Tibial nerve (tissue), 4 donors: ENCODE data around the gene TMEM52B. TPM values are rescaled to one million over a fixed set of nuclear protein-coding genes. Genes with fewer than 3 reads are reported as not detected.

Source experiments
- DNase-seq, 2 donors: peaks; one replicate each; pipeline ENCODE4 v3.0.0-alpha.2; 2019; ENCODE audit warnings: low spot score in 2 of 2
- H3K27ac ChIP-seq, 4 donors: fragments of 200-600 bp; sonication (generic) in 3 of 4; one replicate each; pipeline ENCODE4 v1.5.1; 2017 to 2019; ENCODE audit warnings: mild to moderate bottlenecking in 1 of 4
- H3K27me3 ChIP-seq, 2 donors: fragments of 200-600 bp; sonication (generic) in 1 of 2; one replicate each; pipeline versions ENCODE4 v1.5.1 to v1.6.0; 2017 to 2019
- H3K36me3 ChIP-seq, 3 donors: fragments of 200-600 bp; sonication (generic); one replicate each; pipeline ENCODE4 v1.5.1; 2018 to 2019
- H3K4me1 ChIP-seq, 4 donors: fragments of 200-600 bp; sonication (generic) in 3 of 4; one replicate each; pipeline ENCODE4 v1.5.1; 2017 to 2019
- H3K4me3 ChIP-seq, 4 donors: fragments of 200-600 bp; sonication (generic) in 3 of 4; one replicate each; pipeline ENCODE4 v1.5.1; 2017 to 2019; ENCODE audit warnings: mild to moderate bottlenecking in 1 of 4, moderate library complexity in 1 of 4
- H3K9me3 ChIP-seq, 4 donors: fragments of 200-600 bp; sonication (generic) in 3 of 4; one replicate each; pipeline ENCODE4 v1.5.1; 2017 to 2019
- EP300 ChIP-seq, 2 donors: sonication (generic); formaldehyde crosslinking; IDR thresholded peaks; one replicate each; pipeline ENCODE4 v1.6.1; 2017; ENCODE audit warnings: antibody characterized with exemption in 2 of 2, mild to moderate bottlenecking in 1 of 2
- POLR2A ChIP-seq, 2 donors: fragments of 450-650 bp; IDR thresholded peaks; one replicate each; pipeline ENCODE4 v1.6.1; 2017; ENCODE audit warnings: antibody characterized with exemption in 2 of 2, mild to moderate bottlenecking in 2 of 2, moderate library complexity in 2 of 2
- WGBS, 2 donors: methylation state at CpG; one replicate each; pipeline ENCODE4 v1.1.5; 2018; 5-methylcytosine and 5-hydroxymethylcytosine counted together
- total RNA-seq, 4 donors: library from RNA; depleted of rRNA; stranded (reverse); fragments of >200 nt; gene quantifications; one replicate each; pipeline ENCODE4 v1.1.0, GENCODE V29; 2016
- TF ChIP-seq, protein P1 (sequence below), 5 experiments: fragments of 200-600 bp in 3 of 5; fragments of 450-650 bp in 2 of 5; sonication (generic) in 3 of 5; IDR thresholded peaks; one replicate each; pipeline ENCODE4 v1.5.1; 2016 to 2019; ENCODE audit warnings: antibody characterized with exemption in 5 of 5, mild to moderate bottlenecking in 3 of 5, moderate library complexity in 2 of 5

TMEM52B gene
- total RNA-seq, 4 donors from 2014 or later: 0.21 TPM; not detected in 3

GRCh38 chr12:10169104-10169503 is 9.7 kb upstream of the TMEM52B start:
- Histone ChIP-seq H3K4me3 (no peak overlapping the region), H3K36me3 (no peaks in the 10 kb centered on the region), H3K27me3 (no peaks in the 10 kb centered on the region), H3K9me3 (no peaks in the 10 kb centered on the region), H3K4me1 (peaks cover 0 to 5% (median 0%) of the 10 kb centered on the region in 4 donors), H3K27ac (no peak overlapping the region)
- WGBS, 2 donors: 62 to 70% methylated on average over 3 of the region's 3 CpGs
- no peak for DNase-seq
- no peak for TF ChIP-seq POLR2A (IDR thresholded peaks at IDR 0.05)
- TF ChIP-seq, protein P1, sequence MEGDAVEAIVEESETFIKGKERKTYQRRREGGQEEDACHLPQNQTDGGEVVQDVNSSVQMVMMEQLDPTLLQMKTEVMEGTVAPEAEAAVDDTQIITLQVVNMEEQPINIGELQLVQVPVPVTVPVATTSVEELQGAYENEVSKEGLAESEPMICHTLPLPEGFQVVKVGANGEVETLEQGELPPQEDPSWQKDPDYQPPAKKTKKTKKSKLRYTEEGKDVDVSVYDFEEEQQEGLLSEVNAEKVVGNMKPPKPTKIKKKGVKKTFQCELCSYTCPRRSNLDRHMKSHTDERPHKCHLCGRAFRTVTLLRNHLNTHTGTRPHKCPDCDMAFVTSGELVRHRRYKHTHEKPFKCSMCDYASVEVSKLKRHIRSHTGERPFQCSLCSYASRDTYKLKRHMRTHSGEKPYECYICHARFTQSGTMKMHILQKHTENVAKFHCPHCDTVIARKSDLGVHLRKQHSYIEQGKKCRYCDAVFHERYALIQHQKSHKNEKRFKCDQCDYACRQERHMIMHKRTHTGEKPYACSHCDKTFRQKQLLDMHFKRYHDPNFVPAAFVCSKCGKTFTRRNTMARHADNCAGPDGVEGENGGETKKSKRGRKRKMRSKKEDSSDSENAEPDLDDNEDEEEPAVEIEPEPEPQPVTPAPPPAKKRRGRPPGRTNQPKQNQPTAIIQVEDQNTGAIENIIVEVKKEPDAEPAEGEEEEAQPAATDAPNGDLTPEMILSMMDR (IDR thresholded peaks at IDR 0.05): no peak

- DNase-seq: no peak
- Histone ChIP-seq H3K27me3 (no peaks in the 10 kb centered on the region), H3K9me3 (no peaks in the 10 kb centered on the region), H3K27ac (no peak overlapping the region), H3K4me3 (no peak overlapping the region), H3K36me3 (no peaks in the 10 kb centered on the region), H3K4me1 (peaks cover 0 to 5% (median 0%) of the 10 kb centered on the region in 4 donors)
- TF ChIP-seq POLR2A (IDR thresholded peaks at IDR 0.05): no peak
- TF ChIP-seq, protein P1 (IDR thresholded peaks at IDR 0.05): no peak
- 88 to 90% methylated on average over 5 of the region's 5 CpGs for WGBS, 2 donors
These were observed 8.6 kb upstream of the TMEM52B start for GRCh38 chr12:10170216-10170615.

GRCh38 chr12:10171973-10172728 is 6.7 kb upstream of the TMEM52B start, which contains the start of gene OLR1:
Gene OLR1 (minus strand): TSS chr12:10172132. CDS start chr12:10172077, 55 bp downstream.
- no peaks in the 10 kb centered on the region for H3K9me3 ChIP-seq
- no peak for TF ChIP-seq EP300 (IDR thresholded peaks at IDR 0.05)
- TF ChIP-seq, protein P1 (IDR thresholded peaks at IDR 0.05): no peak
- TF ChIP-seq POLR2A (IDR thresholded peaks at IDR 0.05): no peak

DNA sequence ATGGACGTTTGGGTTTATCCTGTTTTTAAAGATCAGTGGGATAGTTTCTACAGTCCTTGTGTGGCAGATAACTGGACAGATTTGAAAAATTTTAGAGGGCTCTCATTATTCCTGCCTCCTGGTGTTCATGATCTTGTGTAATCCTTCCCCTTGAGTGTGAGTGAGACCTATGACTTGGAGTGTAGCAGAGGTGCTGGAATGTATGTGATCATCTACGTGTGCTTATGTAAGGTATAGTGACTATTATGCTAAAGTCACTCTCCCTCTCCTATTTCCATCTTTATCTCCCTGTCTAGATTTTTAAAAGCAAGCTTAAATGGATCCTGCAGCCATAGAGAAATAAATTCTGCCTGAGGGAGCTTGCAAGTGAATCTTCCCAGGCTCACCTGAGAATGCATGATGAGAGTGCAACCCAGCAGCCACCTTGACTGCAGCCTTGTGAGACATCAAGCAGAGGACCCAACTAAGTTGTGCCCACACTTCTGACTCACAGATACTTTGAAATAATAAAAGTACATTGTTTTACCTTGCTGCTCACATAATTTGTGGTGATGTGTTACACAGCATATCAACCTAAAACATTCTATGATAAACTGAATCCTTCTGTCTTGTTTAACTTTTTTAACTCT is 3.7 kb upstream of the TMEM52B start:
- H3K4me3 ChIP-seq: no peak overlapping the region
- H3K9me3 ChIP-seq: no peaks in the 10 kb centered on the region
- no peak for DNase-seq
- WGBS, 2 donors: 76 to 83% methylated on average over 2 of the region's 2 CpGs
- H3K27me3 ChIP-seq: no peaks in the 10 kb centered on the region
- TF ChIP-seq EP300 (IDR thresholded peaks at IDR 0.05): no peak
- TF ChIP-seq, protein P1 (IDR thresholded peaks at IDR 0.05): no peak
- TF ChIP-seq POLR2A (IDR thresholded peaks at IDR 0.05): no peak
- no peaks in the 10 kb centered on the region for H3K4me1 ChIP-seq
- H3K36me3 ChIP-seq: no peaks in the 10 kb centered on the region
- H3K27ac ChIP-seq: no peak overlapping the region

More at GRCh38 chr12:10171973-10172728, 6.7 kb upstream of the TMEM52B start, which contains the start of gene OLR1:
- H3K4me1 ChIP-seq: peaks cover 0 to under 1% (median 0%) of the 10 kb centered on the region in 4 donors
- no peak within 1 kb of the TSS for H3K27ac ChIP-seq
- H3K4me3 ChIP-seq: no peak within 1 kb of the TSS
- WGBS, 2 donors: 76 to 79% methylated on average over 7 of the region's 7 CpGs
- H3K27me3 ChIP-seq: no peaks in the 10 kb centered on the region
- no peaks in the 10 kb centered on the region for H3K36me3 ChIP-seq
- DNase-seq: no peak
